BLaER1 treated with 17β-estradiol and CSF1 and Interleukin-3, amounts not matched to agents 10 nM and 100 nM (cell line): ENCODE data around the gene WDR13.
"Not testable (repeated sequence)": the region's sequence is repeated elsewhere in the genome, so short reads cannot be mapped to it uniquely, and the experiment has no call there.

Experiments used
- H3K27ac ChIP-seq, 11 experiments: shearing (Covaris generic); formaldehyde crosslinking; 2 replicates each; pipeline ENCODE4 v1.8.1; 2022
- H3K27me3 ChIP-seq, 11 experiments: shearing (Covaris generic); formaldehyde crosslinking; 2 replicates each; pipeline ENCODE4 v1.8.1; 2022
- H3K36me3 ChIP-seq, 11 experiments: shearing (Covaris generic); formaldehyde crosslinking; 2 replicates each; pipeline ENCODE4 v1.8.1; 2022
- H3K4me1 ChIP-seq, 10 experiments: shearing (Covaris generic); formaldehyde crosslinking; 2 replicates each; pipeline ENCODE4 v1.8.1; 2022
- H3K4me2 ChIP-seq, 11 experiments: shearing (Covaris generic); formaldehyde crosslinking; 2 replicates each; pipeline ENCODE4 v1.8.1; 2022
- H3K4me3 ChIP-seq, 10 experiments: shearing (Covaris generic); formaldehyde crosslinking; 2 replicates each; pipeline ENCODE4 v1.8.1; 2022
- H3K9ac ChIP-seq, 11 experiments: shearing (Covaris generic); formaldehyde crosslinking; 2 replicates each; pipeline ENCODE4 v1.8.1; 2022
- H3K9me3 ChIP-seq, 11 experiments: shearing (Covaris generic); formaldehyde crosslinking; replicated peaks in 1 of 11; 2 replicates each; pipeline ENCODE4 v1.8.1; 2022
- H4K20me1 ChIP-seq, 11 experiments: shearing (Covaris generic); formaldehyde crosslinking; 2 replicates each; pipeline ENCODE4 v1.8.1; 2022
- Cebpa-rat ChIP-seq, 11 experiments: shearing (Covaris generic); IDR thresholded peaks; 2 replicates each; pipeline ENCODE4 v1.8.1; 2022

The WDR13 gene

DNA sequence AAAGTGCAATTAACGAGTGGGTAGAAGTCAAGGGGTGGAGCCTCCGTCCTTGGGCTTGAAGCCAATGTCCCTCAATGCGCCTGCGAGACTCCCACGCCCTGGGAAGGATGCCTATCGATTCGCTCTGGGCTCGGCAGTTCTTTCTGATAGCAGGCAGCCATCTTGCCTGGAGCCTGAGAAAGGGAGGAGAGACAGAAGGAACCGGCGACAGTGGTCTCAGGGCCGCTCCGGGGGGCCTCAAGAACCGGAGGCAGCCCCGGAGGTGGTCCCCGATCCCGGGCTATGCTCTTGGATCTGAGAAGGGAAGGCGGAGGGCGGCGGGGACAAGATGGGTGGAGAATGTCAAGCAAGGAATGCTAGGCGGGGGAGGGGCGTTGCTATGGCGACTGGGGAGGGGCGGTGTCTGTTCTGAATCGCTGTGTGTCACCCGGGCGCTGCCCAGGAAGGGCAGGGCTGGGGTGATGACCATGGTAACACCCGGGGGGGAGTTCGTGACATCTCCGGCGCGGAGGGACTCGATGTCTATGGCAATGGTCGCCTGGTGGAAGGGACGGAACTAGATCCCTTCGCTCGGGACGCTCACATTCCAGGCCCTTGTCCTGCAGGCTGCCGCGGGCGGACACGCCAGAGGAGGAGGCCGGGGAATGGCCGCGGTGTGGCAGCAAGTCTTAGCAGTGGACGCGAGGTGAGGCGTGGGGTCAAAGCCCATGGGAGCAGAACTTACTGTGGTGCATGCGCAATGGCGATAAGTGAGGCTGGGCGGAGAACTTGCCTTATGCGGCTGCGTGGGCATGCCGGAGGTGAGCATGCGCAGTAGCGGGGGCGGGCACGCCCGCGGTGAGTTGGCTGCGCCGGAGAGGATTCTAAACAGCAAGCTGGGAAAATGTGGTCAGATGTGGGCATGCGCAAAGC is at the start of gene WDR13:
TSS of gene WDR13 (plus strand) at position 140 of the 912 bp plus-strand sequence. CDS start at position 645, 505 bp downstream.
- H3K4me2 ChIP-seq: peak within 1 kb of the TSS; percentile 60 to 80 (median 68)
- H3K27me3 ChIP-seq: peaks cover 0 to 26% (median 7%) of the 10 kb centered on the region in 11 experiments; a peak in 13 of 22 replicates
- peak within 1 kb of the TSS; percentile 87 to 97 (median 94) for H3K27ac ChIP-seq
- H3K9ac ChIP-seq: peak within 1 kb of the TSS; percentile 87 to 95 (median 91)
- TF ChIP-seq Cebpa-rat (IDR thresholded peaks at IDR 0.05): no peak
- peaks cover 0 to 37% (median 0%) of the 10 kb centered on the region in 11 experiments; a peak in 3 of 22 replicates for H4K20me1 ChIP-seq
- H3K36me3 ChIP-seq: peaks cover 0 to 38% (median 28%) of the 10 kb centered on the region in 11 experiments; a peak in 20 of 22 replicates
- H3K4me1 ChIP-seq: peaks cover 20 to 33% (median 26%) of the 10 kb centered on the region in 10 experiments
- peaks cover 0 to 4% (median 0%) of the 10 kb centered on the region in 11 experiments; a peak in 1 of 22 replicates for H3K9me3 ChIP-seq
- H3K4me3 ChIP-seq: peak within 1 kb of the TSS; percentile 51 to 77 (median 72)

DNA sequence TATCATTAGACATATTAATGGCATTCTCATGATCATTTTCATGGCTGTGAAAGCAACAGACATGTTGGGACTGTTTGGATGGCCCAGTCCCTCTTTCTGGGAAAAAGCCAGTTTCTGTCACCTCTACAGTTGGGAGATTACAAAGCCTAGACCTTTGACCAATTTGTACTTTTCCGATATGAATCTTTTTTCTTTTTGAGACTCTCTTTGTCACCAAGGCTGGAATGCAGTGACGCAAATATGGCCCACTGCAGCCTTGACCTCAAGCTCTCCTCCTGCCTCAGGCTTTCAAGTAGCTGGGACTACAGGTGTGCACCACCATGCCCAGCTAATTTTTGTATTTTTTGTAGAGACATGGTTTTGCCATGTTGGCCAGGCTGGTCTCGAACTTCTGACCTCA is 48.4 kb upstream of the WDR13 start:
- peaks cover 0 to 29% (median 8%) of the 10 kb centered on the region in 11 experiments; a peak in 10 of 22 replicates for H3K27me3 ChIP-seq
- H3K4me2 ChIP-seq: peak overlapping the region in 8 of 11 experiments; percentile 5 to 76 (median 64); a peak in 8 of 22 replicates
- TF ChIP-seq Cebpa-rat (IDR thresholded peaks at IDR 0.05): no peak
- no peaks in the 10 kb centered on the region; a peak in 1 of 22 replicates for H4K20me1 ChIP-seq
- peak overlapping the region in 9 of 11 experiments; percentile 65 to 85 (median 83); a peak in 16 of 22 replicates for H3K27ac ChIP-seq
- no peak overlapping the region for H3K4me3 ChIP-seq
- peak overlapping the region in 1 of 11 experiments; percentile 23; a peak in 2 of 22 replicates for H3K9ac ChIP-seq
- peaks cover 20 to 52% (median 41%) of the 10 kb centered on the region in 10 experiments; a peak in 19 of 20 replicates for H3K4me1 ChIP-seq
- peaks cover 5 to 48% (median 13%) of the 10 kb centered on the region in 11 experiments; a peak in 17 of 22 replicates for H3K36me3 ChIP-seq
- no peaks in the 10 kb centered on the region for H3K9me3 ChIP-seq

DNA sequence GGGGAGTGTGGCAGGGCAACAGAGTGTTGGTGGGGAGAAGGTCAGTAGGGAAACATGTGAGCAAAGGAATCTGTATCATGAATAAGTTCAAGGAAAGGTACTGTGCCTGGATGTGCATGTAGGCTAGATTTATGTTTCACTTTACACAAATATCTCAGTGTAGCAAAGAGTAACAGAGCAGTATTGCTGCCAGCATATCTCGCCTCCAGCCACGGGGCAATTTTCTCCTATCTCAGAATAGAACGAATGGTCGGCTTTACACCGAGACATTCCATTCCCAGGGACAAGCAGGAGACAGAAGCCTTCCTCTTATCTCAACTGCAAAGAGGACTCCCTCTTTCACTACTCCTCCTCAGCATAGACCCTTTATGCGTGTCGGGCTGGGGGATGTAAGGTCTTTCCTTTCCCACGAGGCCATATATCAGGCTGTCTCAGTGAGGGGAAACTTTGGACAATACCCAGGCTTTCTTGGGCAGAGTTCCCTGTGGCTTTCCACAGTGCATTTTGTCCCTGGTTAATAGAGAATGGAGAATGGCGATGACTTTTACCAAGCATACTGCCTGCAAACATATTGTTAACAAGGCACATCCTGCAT is 41.5 kb upstream of the WDR13 start:
- not testable (repeated sequence) for H3K4me3 ChIP-seq, H3K9ac ChIP-seq, H3K27ac ChIP-seq, H3K4me2 ChIP-seq, H3K9me3 ChIP-seq
- Histone ChIP-seq H3K36me3 (peaks cover 26 to 66% (median 41%) of the 10 kb centered on the region in 11 experiments; a peak in 21 of 22 replicates), H4K20me1 (peaks cover 0 to 13% (median 0%) of the 10 kb centered on the region in 11 experiments; a peak in 4 of 22 replicates), H3K4me1 (peaks cover 6 to 21% (median 17%) of the 10 kb centered on the region in 10 experiments; a peak in 19 of 20 replicates), H3K27me3 (peaks cover 4 to 49% (median 20%) of the 10 kb centered on the region in 11 experiments; a peak in 12 of 22 replicates)

DNA sequence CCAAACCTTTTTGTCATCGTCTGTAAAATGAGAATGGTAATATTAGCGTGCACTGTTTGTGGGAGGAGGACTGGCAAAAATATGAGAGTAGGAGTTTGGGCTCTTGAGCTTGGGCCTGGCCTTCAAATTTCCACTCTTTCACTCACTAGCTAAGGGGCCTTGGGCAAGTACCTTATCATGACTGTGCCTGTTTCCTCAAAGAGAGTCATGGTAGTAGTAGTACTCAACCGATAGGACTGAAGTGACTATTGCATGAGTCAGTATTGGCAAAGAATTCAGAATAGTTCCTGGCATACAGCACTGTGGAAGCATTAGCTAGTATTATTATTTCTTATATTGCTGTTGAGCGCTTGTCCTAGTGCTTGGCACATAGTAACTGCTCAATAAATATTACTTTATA is 39.0 kb upstream of the WDR13 start:
- Histone ChIP-seq H3K27ac (no peak overlapping the region), H3K27me3 (peaks cover 10 to 69% (median 38%) of the 10 kb centered on the region in 11 experiments; a peak in 18 of 22 replicates), H4K20me1 (peaks cover 0 to 26% (median 0%) of the 10 kb centered on the region in 11 experiments; a peak in 6 of 22 replicates), H3K9ac (no peak overlapping the region), H3K9me3 (no peaks in the 10 kb centered on the region), H3K36me3 (peaks cover 33 to 79% (median 54%) of the 10 kb centered on the region in 11 experiments), H3K4me3 (no peak overlapping the region), H3K4me2 (no peak overlapping the region), H3K4me1 (no peaks in the 10 kb centered on the region)
- TF ChIP-seq Cebpa-rat (IDR thresholded peaks at IDR 0.05): no peak

DNA sequence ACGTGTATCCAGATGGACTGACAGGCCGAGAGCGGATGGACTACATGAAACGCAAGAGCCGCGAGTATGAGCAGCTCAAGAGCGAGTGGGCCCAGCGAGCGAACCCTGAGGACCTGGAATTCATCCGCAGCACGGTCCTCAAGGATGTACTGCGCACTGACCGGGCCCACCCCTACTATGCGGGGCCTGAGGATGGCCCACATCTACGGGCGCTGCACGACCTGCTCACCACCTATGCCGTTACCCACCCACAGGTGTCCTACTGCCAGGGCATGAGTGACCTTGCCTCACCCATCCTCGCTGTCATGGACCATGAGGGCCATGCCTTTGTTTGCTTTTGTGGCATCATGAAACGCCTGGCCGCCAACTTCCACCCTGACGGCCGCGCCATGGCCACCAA is 37.7 kb upstream of the WDR13 start:
- H3K27me3 ChIP-seq: peaks cover 10 to 72% (median 29%) of the 10 kb centered on the region in 11 experiments; a peak in 18 of 22 replicates
- H3K4me2 ChIP-seq: no peak overlapping the region
- no peak for TF ChIP-seq Cebpa-rat (IDR thresholded peaks at IDR 0.05)
- H4K20me1 ChIP-seq: peaks cover 0 to 26% (median 0%) of the 10 kb centered on the region in 11 experiments; a peak in 6 of 22 replicates
- H3K27ac ChIP-seq: no peak overlapping the region
- no peaks in the 10 kb centered on the region for H3K4me1 ChIP-seq
- H3K9me3 ChIP-seq: no peaks in the 10 kb centered on the region
- H3K9ac ChIP-seq: no peak overlapping the region
- no peak overlapping the region for H3K4me3 ChIP-seq
- peaks cover 29 to 85% (median 59%) of the 10 kb centered on the region in 11 experiments for H3K36me3 ChIP-seq

DNA sequence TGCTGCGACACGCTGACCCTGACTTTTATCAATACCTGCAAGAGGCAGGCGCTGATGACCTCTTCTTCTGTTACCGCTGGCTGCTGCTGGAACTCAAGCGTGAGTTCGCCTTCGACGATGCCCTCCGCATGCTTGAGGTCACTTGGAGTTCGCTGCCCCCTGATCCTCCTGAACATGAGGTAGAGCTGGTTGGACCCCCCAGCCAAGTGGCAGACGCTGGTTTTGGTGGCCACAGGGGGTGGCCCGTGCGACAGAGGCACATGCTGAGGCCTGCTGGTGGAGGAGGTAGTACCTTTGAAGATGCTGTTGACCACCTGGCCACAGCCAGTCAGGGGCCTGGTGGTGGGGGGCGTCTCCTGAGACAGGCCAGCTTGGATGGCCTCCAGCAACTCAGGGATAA is 37.2 kb upstream of the WDR13 start:
- H3K4me2 ChIP-seq: no peak overlapping the region
- H3K9me3 ChIP-seq: no peaks in the 10 kb centered on the region
- H3K4me1 ChIP-seq: no peaks in the 10 kb centered on the region
- H4K20me1 ChIP-seq: peaks cover 0 to 26% (median 0%) of the 10 kb centered on the region in 11 experiments; a peak in 6 of 22 replicates
- H3K9ac ChIP-seq: no peak overlapping the region
- H3K4me3 ChIP-seq: no peak overlapping the region
- TF ChIP-seq Cebpa-rat (IDR thresholded peaks at IDR 0.05): no peak
- H3K36me3 ChIP-seq: peaks cover 25 to 84% (median 56%) of the 10 kb centered on the region in 11 experiments
- no peak overlapping the region for H3K27ac ChIP-seq
- H3K27me3 ChIP-seq: peaks cover 10 to 68% (median 25%) of the 10 kb centered on the region in 11 experiments; a peak in 18 of 22 replicates

DNA sequence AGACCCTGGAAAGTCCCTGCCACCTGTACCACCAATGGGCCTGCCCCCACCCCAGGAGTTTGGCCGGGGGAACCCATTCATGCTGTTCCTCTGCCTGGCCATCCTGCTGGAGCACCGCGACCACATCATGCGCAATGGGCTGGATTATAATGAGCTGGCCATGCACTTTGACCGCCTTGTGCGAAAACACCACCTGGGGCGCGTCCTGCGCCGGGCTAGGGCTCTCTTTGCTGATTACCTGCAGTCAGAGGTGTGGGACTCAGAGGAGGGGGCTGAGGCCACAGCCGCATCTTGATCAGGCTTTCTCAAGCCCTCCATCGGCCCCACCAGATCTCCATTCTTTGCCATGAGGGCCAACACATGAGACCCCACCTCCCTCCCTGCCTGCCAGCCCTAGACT is 36.6 kb upstream of the WDR13 start:
- no peak for TF ChIP-seq Cebpa-rat (IDR thresholded peaks at IDR 0.05)
- Histone ChIP-seq H3K4me1 (no peaks in the 10 kb centered on the region; a peak in 1 of 20 replicates), H3K27me3 (peaks cover 10 to 61% (median 20%) of the 10 kb centered on the region in 11 experiments; a peak in 18 of 22 replicates), H3K9me3 (no peaks in the 10 kb centered on the region), H3K9ac (no peak overlapping the region), H3K36me3 (peaks cover 20 to 78% (median 50%) of the 10 kb centered on the region in 11 experiments), H3K4me3 (no peak overlapping the region), H3K4me2 (no peak overlapping the region), H3K27ac (no peak overlapping the region), H4K20me1 (peaks cover 0 to 26% (median 0%) of the 10 kb centered on the region in 11 experiments; a peak in 6 of 22 replicates)

DNA sequence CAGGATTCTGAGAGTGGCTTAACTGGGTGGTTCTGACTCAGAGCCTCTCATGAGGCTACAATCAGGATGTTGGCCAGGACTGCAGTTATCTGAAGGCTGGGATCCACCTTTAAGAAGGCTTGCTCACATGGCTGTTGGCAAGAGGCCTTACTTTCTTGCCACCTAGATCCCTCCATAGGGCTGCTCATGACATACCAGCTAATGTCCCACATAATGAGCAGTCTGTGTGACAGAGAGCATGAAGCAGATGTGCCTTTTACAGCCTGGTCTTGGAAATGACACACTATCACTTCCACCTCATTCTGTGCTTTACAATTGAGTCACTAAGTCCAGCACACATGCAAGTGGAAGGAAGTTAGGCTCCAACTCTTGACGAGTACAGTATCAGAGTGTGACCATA is 27.3 kb upstream of the WDR13 start:
- H3K36me3 ChIP-seq: peaks cover 0 to 1% (median under 1%) of the 10 kb centered on the region in 11 experiments; a peak in 14 of 22 replicates
- H3K4me3 ChIP-seq: no peak overlapping the region
- peaks cover 0 to 2% (median 0%) of the 10 kb centered on the region in 11 experiments; a peak in 1 of 22 replicates for H4K20me1 ChIP-seq
- peaks cover 7 to 52% (median 32%) of the 10 kb centered on the region in 10 experiments; a peak in 19 of 20 replicates for H3K4me1 ChIP-seq
- no peaks in the 10 kb centered on the region for H3K9me3 ChIP-seq
- peak overlapping the region in 7 of 11 experiments; percentile 30 to 56 (median 43); a peak in 9 of 22 replicates for H3K4me2 ChIP-seq
- peaks cover 0 to 15% (median 4%) of the 10 kb centered on the region in 11 experiments; a peak in 8 of 22 replicates for H3K27me3 ChIP-seq
- H3K9ac ChIP-seq: peak overlapping the region in 3 of 11 experiments; percentile 16 to 47 (median 34); a peak in 4 of 22 replicates
- TF ChIP-seq Cebpa-rat (IDR thresholded peaks at IDR 0.05): no peak
- peak overlapping the region in 9 of 11 experiments; percentile 24 to 97 (median 52); a peak in 16 of 22 replicates for H3K27ac ChIP-seq
